Parathyroid adenoma (tissue), 2 donors: ENCODE results near the gene SIGMAR1.

Experiments used
- H2AFZ ChIP-seq: fragments of 300-600 bp; sonication (generic); one replicate; pipeline ENCODE4 v1.7.0; 2017; ENCODE audit warnings: antibody characterized with exemption, mild to moderate bottlenecking
- H3K27ac ChIP-seq: fragments of 300-600 bp; sonication (generic); one replicate; pipeline ENCODE4 v1.7.0; 2017
- H3K27me3 ChIP-seq: fragments of 300-600 bp; sonication (generic); one replicate; pipeline ENCODE4 v1.7.0; 2017; ENCODE audit warnings: low read length; ENCODE audit not compliant: control insufficient read depth, insufficient read depth
- H3K36me3 ChIP-seq: fragments of 300-600 bp; sonication (generic); one replicate; pipeline ENCODE4 v1.7.0; 2017; ENCODE audit warnings: low read length; ENCODE audit not compliant: control insufficient read depth, insufficient read depth
- H3K4me1 ChIP-seq: fragments of 300-600 bp; sonication (generic); one replicate; pipeline ENCODE4 v1.7.0; 2017; ENCODE audit warnings: control low read depth
- H3K4me2 ChIP-seq: fragments of 300-600 bp; sonication (generic); one replicate; pipeline ENCODE4 v1.7.0; 2017; ENCODE audit warnings: low read length
- H3K4me3 ChIP-seq: fragments of 300-600 bp; sonication (generic); one replicate; pipeline ENCODE4 v1.7.0; 2017; ENCODE audit warnings: low read depth, low read length
- H3K79me2 ChIP-seq: fragments of 300-600 bp; sonication (generic); one replicate; pipeline ENCODE4 v1.7.0; 2017; ENCODE audit warnings: control low read depth
- H3K9ac ChIP-seq: fragments of 300-600 bp; sonication (generic); one replicate; pipeline ENCODE4 v1.7.0; 2017; ENCODE audit warnings: mild to moderate bottlenecking
- H3K9me3 ChIP-seq: fragments of 300-600 bp; sonication (generic); one replicate; pipeline ENCODE4 v1.7.0; 2017; ENCODE audit warnings: low read length; ENCODE audit not compliant: control insufficient read depth
- TF ChIP-seq, protein P1 (sequence below): fragments of 300-600 bp; sonication (generic); IDR thresholded peaks from one replicate; pipeline ENCODE4 v1.7.0; 2017; ENCODE audit warnings: antibody characterized with exemption, mild to moderate bottlenecking
- donor health status: primary hyperparathyroidism.

The SIGMAR1 gene

DNA sequence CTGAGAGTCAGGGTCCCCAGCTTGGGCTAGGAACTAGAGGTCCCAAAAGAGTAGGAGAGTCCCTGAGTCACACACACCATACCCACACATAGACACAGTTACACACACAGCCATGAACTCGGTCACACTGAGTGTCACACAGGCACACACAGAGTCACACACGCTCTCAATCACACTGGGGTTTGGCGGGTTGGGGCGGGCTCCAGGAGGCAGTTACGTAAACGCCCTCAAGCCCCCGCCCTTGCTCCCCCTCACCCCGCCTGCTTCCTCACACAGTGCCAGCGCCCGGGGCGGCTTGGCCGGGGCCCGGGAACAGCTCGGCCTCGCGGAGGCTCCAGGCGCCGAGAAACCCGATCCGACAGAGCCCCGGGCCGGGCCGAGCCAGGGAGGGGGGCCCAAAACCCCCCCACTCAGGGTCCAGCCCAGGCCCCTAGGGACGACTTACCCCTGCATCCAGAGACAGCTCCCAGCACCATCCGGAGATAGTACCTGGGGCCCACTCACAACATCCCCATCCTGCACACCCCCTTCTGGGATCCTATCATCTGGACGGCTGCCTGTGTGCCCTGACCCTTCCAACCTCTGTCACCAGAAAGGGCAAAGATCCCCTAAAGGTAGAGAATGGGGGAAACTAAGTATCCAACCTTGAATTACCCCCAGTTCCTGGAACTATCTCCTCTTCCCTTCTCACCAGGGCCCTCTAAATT is 44.5 kb downstream of the SIGMAR1 start:
- Histone ChIP-seq H3K4me1 (no peaks in the 10 kb centered on the region), H3K36me3 (no peaks in the 10 kb centered on the region), H3K4me2 (no peak overlapping the region), H3K4me3 (no peak overlapping the region), H3K79me2 (no peaks in the 10 kb centered on the region), H3K27me3 (peaks cover 5% of the 10 kb centered on the region), H3K27ac (no peak overlapping the region), H3K9ac (no peak overlapping the region), H3K9me3 (no peaks in the 10 kb centered on the region), H2AFZ (no peak overlapping the region)
- TF ChIP-seq, protein P1, sequence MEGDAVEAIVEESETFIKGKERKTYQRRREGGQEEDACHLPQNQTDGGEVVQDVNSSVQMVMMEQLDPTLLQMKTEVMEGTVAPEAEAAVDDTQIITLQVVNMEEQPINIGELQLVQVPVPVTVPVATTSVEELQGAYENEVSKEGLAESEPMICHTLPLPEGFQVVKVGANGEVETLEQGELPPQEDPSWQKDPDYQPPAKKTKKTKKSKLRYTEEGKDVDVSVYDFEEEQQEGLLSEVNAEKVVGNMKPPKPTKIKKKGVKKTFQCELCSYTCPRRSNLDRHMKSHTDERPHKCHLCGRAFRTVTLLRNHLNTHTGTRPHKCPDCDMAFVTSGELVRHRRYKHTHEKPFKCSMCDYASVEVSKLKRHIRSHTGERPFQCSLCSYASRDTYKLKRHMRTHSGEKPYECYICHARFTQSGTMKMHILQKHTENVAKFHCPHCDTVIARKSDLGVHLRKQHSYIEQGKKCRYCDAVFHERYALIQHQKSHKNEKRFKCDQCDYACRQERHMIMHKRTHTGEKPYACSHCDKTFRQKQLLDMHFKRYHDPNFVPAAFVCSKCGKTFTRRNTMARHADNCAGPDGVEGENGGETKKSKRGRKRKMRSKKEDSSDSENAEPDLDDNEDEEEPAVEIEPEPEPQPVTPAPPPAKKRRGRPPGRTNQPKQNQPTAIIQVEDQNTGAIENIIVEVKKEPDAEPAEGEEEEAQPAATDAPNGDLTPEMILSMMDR: no peak

GRCh38 chr9:34591917-34592866 is 45.4 kb downstream of the SIGMAR1 start:
- Histone ChIP-seq H3K4me2 (no peak overlapping the region), H3K4me1 (no peaks in the 10 kb centered on the region), H3K9me3 (no peaks in the 10 kb centered on the region), H3K36me3 (no peaks in the 10 kb centered on the region), H2AFZ (no peak overlapping the region), H3K27me3 (peaks cover 5% of the 10 kb centered on the region), H3K4me3 (no peak overlapping the region), H3K9ac (no peak overlapping the region), H3K27ac (no peak overlapping the region), H3K79me2 (no peaks in the 10 kb centered on the region)
- TF ChIP-seq, protein P1: no peak

- Histone ChIP-seq H3K27me3 (peaks cover 5% of the 10 kb centered on the region), H3K9ac (no peak overlapping the region), H3K79me2 (no peaks in the 10 kb centered on the region), H3K36me3 (no peaks in the 10 kb centered on the region), H3K27ac (no peak overlapping the region), H3K9me3 (no peaks in the 10 kb centered on the region), H3K4me3 (no peak overlapping the region), H3K4me2 (peak overlapping the region; percentile 65), H2AFZ (peak overlapping the region; percentile 60), H3K4me1 (no peaks in the 10 kb centered on the region)
- TF ChIP-seq, protein P1: peak; percentile 74
Observed at GRCh38 chr9:34591248-34591916, 46.2 kb downstream of the SIGMAR1 start.

- Histone ChIP-seq H3K4me2 (peak overlapping the region; percentile 65), H3K36me3 (no peaks in the 10 kb centered on the region), H3K9me3 (no peaks in the 10 kb centered on the region), H3K27ac (no peak overlapping the region), H2AFZ (peak overlapping the region; percentile 50), H3K79me2 (no peaks in the 10 kb centered on the region), H3K4me1 (no peaks in the 10 kb centered on the region), H3K27me3 (peaks cover 5% of the 10 kb centered on the region), H3K4me3 (no peak overlapping the region), H3K9ac (no peak overlapping the region)
- TF ChIP-seq, protein P1: no peak
Observed at GRCh38 chr9:34590381-34591247, 47.0 kb downstream of the SIGMAR1 start.
